ENCODE data around the gene SRGAP2B. TPM values are rescaled to one million over a fixed set of nuclear protein-coding genes. Genes with fewer than 3 reads are reported as not detected.
"Not testable (repeated sequence)": the region's sequence is repeated elsewhere in the genome, so short reads cannot be mapped to it uniquely, and the experiment has no call there.

The SRGAP2B gene
- polyA plus RNA-seq, 1 donor (not counting 4 experiments of a cell fraction or from before 2014, with no cell fraction given): 11.0 TPM

- dilution Hi-C loops (cut with MboI; ENCODE audit: extremely low pct_ligation_motif_present, low sequenced_read_pairs); H3K79me2 ChIP-seq (ENCODE audit: control insufficient read depth, insufficient read depth, low read length); H2AFZ ChIP-seq (ENCODE audit: control insufficient read depth, low read length); H3K27ac ChIP-seq (ENCODE audit: control insufficient read depth, insufficient read depth, low read length); H4K20me1 ChIP-seq (ENCODE audit: control insufficient read depth, extremely low read depth, insufficient read depth, low read length); H3K9me1 ChIP-seq (ENCODE audit: control insufficient read depth, extremely low read depth, insufficient read depth, low read length); H3K4me3 ChIP-seq (ENCODE audit: control insufficient read depth in 2 of 3, extremely low read depth in 1 of 3, insufficient read depth in 2 of 3, low read depth in 1 of 3, low read length in 3 of 3); H3K27me3 ChIP-seq (ENCODE audit: control insufficient read depth, extremely low read depth, insufficient read depth, low read length); H3K9me3 ChIP-seq (ENCODE audit: control insufficient read depth, low read depth, low read length); H3K9ac ChIP-seq (ENCODE audit: control insufficient read depth, extremely low read depth, insufficient read depth, low read length); FAIRE-seq; DNase-seq (ENCODE audit: low read depth, low spot score); H3K4me1 ChIP-seq (ENCODE audit: control insufficient read depth, extremely low read depth, insufficient read depth, low read length); H3K4me2 ChIP-seq (ENCODE audit: control insufficient read depth, extremely low read depth, insufficient read depth, low read depth, low read length); H3K36me3 ChIP-seq (ENCODE audit: control insufficient read depth in 2 of 2, extremely low read depth in 1 of 2, insufficient read depth in 2 of 2, low read length in 2 of 2): not testable (repeated sequence)
These were observed 85.2 kb downstream of the SRGAP2B start for GRCh38 chr1:145009928-145010327.

GRCh38 chr1:145008388-145008787 lies 86.7 kb downstream of the SRGAP2B start:
- H3K4me3 ChIP-seq (ENCODE audit: control insufficient read depth in 2 of 3, extremely low read depth in 1 of 3, insufficient read depth in 2 of 3, low read depth in 1 of 3, low read length in 3 of 3); DNase-seq (ENCODE audit: low read depth, low spot score); H2AFZ ChIP-seq (ENCODE audit: control insufficient read depth, low read length); H3K4me1 ChIP-seq (ENCODE audit: control insufficient read depth, extremely low read depth, insufficient read depth, low read length); dilution Hi-C loops (cut with MboI; ENCODE audit: extremely low pct_ligation_motif_present, low sequenced_read_pairs); H3K4me2 ChIP-seq (ENCODE audit: control insufficient read depth, extremely low read depth, insufficient read depth, low read depth, low read length); H3K27me3 ChIP-seq (ENCODE audit: control insufficient read depth, extremely low read depth, insufficient read depth, low read length); H3K79me2 ChIP-seq (ENCODE audit: control insufficient read depth, insufficient read depth, low read length); H3K27ac ChIP-seq (ENCODE audit: control insufficient read depth, insufficient read depth, low read length); H3K9ac ChIP-seq (ENCODE audit: control insufficient read depth, extremely low read depth, insufficient read depth, low read length); H3K9me1 ChIP-seq (ENCODE audit: control insufficient read depth, extremely low read depth, insufficient read depth, low read length); H4K20me1 ChIP-seq (ENCODE audit: control insufficient read depth, extremely low read depth, insufficient read depth, low read length); H3K9me3 ChIP-seq (ENCODE audit: control insufficient read depth, low read depth, low read length); FAIRE-seq; H3K36me3 ChIP-seq (ENCODE audit: control insufficient read depth in 2 of 2, extremely low read depth in 1 of 2, insufficient read depth in 2 of 2, low read length in 2 of 2): not testable (repeated sequence)

- H3K4me2 ChIP-seq (ENCODE audit: control insufficient read depth, extremely low read depth, insufficient read depth, low read depth, low read length); H3K4me3 ChIP-seq (ENCODE audit: control insufficient read depth in 2 of 3, extremely low read depth in 1 of 3, insufficient read depth in 2 of 3, low read depth in 1 of 3, low read length in 3 of 3); H3K4me1 ChIP-seq (ENCODE audit: control insufficient read depth, extremely low read depth, insufficient read depth, low read length); dilution Hi-C loops (cut with MboI; ENCODE audit: extremely low pct_ligation_motif_present, low sequenced_read_pairs); H2AFZ ChIP-seq (ENCODE audit: control insufficient read depth, low read length); H3K9me3 ChIP-seq (ENCODE audit: control insufficient read depth, low read depth, low read length); FAIRE-seq; H3K36me3 ChIP-seq (ENCODE audit: control insufficient read depth in 2 of 2, extremely low read depth in 1 of 2, insufficient read depth in 2 of 2, low read length in 2 of 2); DNase-seq (ENCODE audit: low read depth, low spot score); H3K27me3 ChIP-seq (ENCODE audit: control insufficient read depth, extremely low read depth, insufficient read depth, low read length); H3K9me1 ChIP-seq (ENCODE audit: control insufficient read depth, extremely low read depth, insufficient read depth, low read length); H3K79me2 ChIP-seq (ENCODE audit: control insufficient read depth, insufficient read depth, low read length); H3K27ac ChIP-seq (ENCODE audit: control insufficient read depth, insufficient read depth, low read length); H4K20me1 ChIP-seq (ENCODE audit: control insufficient read depth, extremely low read depth, insufficient read depth, low read length); H3K9ac ChIP-seq (ENCODE audit: control insufficient read depth, extremely low read depth, insufficient read depth, low read length): not testable (repeated sequence)
These were observed 90.0 kb downstream of the SRGAP2B start for GRCh38 chr1:145005142-145005541.

- DNase-seq (ENCODE audit: low read depth, low spot score); H3K4me2 ChIP-seq (ENCODE audit: control insufficient read depth, extremely low read depth, insufficient read depth, low read depth, low read length); H3K79me2 ChIP-seq (ENCODE audit: control insufficient read depth, insufficient read depth, low read length); H3K4me1 ChIP-seq (ENCODE audit: control insufficient read depth, extremely low read depth, insufficient read depth, low read length); H3K36me3 ChIP-seq (ENCODE audit: control insufficient read depth in 2 of 2, extremely low read depth in 1 of 2, insufficient read depth in 2 of 2, low read length in 2 of 2); H3K27me3 ChIP-seq (ENCODE audit: control insufficient read depth, extremely low read depth, insufficient read depth, low read length); FAIRE-seq; dilution Hi-C loops (cut with MboI; ENCODE audit: extremely low pct_ligation_motif_present, low sequenced_read_pairs); H3K9ac ChIP-seq (ENCODE audit: control insufficient read depth, extremely low read depth, insufficient read depth, low read length); H4K20me1 ChIP-seq (ENCODE audit: control insufficient read depth, extremely low read depth, insufficient read depth, low read length); H3K9me1 ChIP-seq (ENCODE audit: control insufficient read depth, extremely low read depth, insufficient read depth, low read length); H3K4me3 ChIP-seq (ENCODE audit: control insufficient read depth in 2 of 3, extremely low read depth in 1 of 3, insufficient read depth in 2 of 3, low read depth in 1 of 3, low read length in 3 of 3); H3K27ac ChIP-seq (ENCODE audit: control insufficient read depth, insufficient read depth, low read length); H2AFZ ChIP-seq (ENCODE audit: control insufficient read depth, low read length); H3K9me3 ChIP-seq (ENCODE audit: control insufficient read depth, low read depth, low read length): not testable (repeated sequence)
These were observed 93.7 kb downstream of the SRGAP2B start for GRCh38 chr1:145001381-145001780.

GRCh38 chr1:145000743-145001326 lies 94.3 kb downstream of the SRGAP2B start:
- H3K36me3 ChIP-seq (ENCODE audit: control insufficient read depth in 2 of 2, extremely low read depth in 1 of 2, insufficient read depth in 2 of 2, low read length in 2 of 2); H3K4me3 ChIP-seq (ENCODE audit: control insufficient read depth in 2 of 3, extremely low read depth in 1 of 3, insufficient read depth in 2 of 3, low read depth in 1 of 3, low read length in 3 of 3); DNase-seq (ENCODE audit: low read depth, low spot score); H3K4me2 ChIP-seq (ENCODE audit: control insufficient read depth, extremely low read depth, insufficient read depth, low read depth, low read length); H2AFZ ChIP-seq (ENCODE audit: control insufficient read depth, low read length); H3K27ac ChIP-seq (ENCODE audit: control insufficient read depth, insufficient read depth, low read length); H3K9me3 ChIP-seq (ENCODE audit: control insufficient read depth, low read depth, low read length); H4K20me1 ChIP-seq (ENCODE audit: control insufficient read depth, extremely low read depth, insufficient read depth, low read length); H3K79me2 ChIP-seq (ENCODE audit: control insufficient read depth, insufficient read depth, low read length); H3K9me1 ChIP-seq (ENCODE audit: control insufficient read depth, extremely low read depth, insufficient read depth, low read length); H3K4me1 ChIP-seq (ENCODE audit: control insufficient read depth, extremely low read depth, insufficient read depth, low read length); H3K9ac ChIP-seq (ENCODE audit: control insufficient read depth, extremely low read depth, insufficient read depth, low read length); dilution Hi-C loops (cut with MboI; ENCODE audit: extremely low pct_ligation_motif_present, low sequenced_read_pairs); H3K27me3 ChIP-seq (ENCODE audit: control insufficient read depth, extremely low read depth, insufficient read depth, low read length); FAIRE-seq: not testable (repeated sequence)
